GM21367 (cell line): ENCODE measurements around the gene SDR42E2.
"Not testable (repeated sequence)": the region's sequence is repeated elsewhere in the genome, so short reads cannot be mapped to it uniquely, and the experiment has no call there.

Experiments used
- ATAC-seq: cut with Tn5 transposase; IDR thresholded peaks from one replicate; pipeline ENCODE4 v1.9.1; 2021; ENCODE audit not compliant: unreplicated experiment

SDR42E2 gene

GRCh38 chr16:22210285-22210684 lies 48.0 kb downstream of the SDR42E2 start:
- no peak for ATAC-seq

DNA sequence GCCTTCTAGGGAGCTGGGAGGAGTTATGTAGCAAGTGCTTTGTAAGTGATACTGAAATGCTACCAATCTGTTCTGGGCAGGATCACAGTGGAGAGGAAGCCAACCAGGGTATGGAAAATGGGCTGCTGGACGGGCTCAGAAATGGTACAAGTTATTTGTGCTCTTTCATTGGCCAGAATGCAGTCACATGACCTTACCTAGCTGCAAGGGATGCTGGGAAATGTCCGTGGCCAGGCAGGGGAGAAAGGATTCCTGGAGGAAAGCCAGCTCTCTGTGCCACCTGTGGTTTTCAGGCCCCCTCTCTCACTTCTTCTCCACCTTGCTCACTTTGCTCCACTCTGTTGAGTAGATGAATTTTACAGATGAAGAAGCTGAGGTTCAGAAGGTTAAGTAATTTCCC lies 48.5 kb downstream of the SDR42E2 start:
- no peak for ATAC-seq

DNA sequence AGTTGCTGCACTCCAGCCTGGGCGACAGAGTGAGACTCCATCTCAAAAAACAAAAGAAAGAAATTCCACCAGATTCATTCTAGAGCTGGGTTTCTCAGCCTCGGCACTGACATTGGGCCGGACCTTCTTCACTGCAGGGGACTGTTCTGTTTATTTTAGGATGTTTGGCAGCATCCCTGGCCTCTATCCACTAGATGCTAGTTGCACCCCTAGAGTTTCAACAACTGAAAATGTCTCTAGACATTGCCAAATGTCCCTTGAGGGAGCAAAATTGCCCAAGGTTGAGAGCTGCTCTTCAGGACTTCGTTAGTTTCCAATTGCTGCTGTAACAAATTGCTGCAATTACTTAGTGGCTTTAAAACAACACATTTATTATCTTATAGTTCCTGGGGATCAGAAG lies 50.9 kb downstream of the SDR42E2 start:
- no peak for ATAC-seq

DNA sequence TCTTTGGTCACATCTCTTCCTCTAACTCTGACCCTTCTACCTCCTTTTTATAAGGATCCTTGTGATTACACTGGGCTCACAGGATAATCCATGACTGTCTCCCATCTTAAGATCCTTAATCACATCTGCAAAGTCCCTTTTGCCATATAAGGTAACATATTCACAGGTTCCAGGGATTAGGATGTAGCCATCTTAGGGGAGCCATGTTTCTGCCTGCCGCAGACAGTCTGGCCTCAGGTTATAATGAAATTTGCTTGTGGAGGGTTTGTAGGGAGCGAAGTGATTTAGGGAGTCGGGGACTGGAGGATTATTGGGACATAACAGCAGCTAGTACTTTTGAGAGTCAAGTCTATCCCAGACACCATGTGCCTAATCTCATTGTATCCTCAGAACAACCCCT lies 51.5 kb downstream of the SDR42E2 start:
- no peak for ATAC-seq

GRCh38 chr16:22214402-22214801 lies 52.1 kb downstream of the SDR42E2 start:
- no peak for ATAC-seq

DNA sequence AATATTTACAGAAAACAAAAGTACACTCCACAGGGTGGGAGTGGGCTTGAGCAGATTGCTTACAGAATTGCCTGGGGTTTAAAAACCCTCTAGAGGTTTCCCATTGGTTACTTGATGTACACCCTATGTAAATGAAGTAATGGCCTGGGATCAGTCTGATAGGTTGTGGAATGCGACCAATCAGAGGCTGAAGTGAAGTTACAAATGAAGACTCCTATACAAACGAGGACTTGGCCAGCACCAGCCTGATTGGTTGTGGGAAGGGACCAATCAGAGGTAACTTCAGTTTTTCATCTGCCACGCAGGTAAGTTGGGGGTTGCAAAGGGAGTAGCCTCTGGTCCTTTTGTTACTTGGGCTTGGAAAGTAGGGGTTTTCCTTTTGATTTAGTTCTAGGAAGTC lies 52.6 kb downstream of the SDR42E2 start:
- ATAC-seq, result no peak

GRCh38 chr16:22216191-22216831 lies 54.0 kb downstream of the SDR42E2 start:
- no peak for ATAC-seq

DNA sequence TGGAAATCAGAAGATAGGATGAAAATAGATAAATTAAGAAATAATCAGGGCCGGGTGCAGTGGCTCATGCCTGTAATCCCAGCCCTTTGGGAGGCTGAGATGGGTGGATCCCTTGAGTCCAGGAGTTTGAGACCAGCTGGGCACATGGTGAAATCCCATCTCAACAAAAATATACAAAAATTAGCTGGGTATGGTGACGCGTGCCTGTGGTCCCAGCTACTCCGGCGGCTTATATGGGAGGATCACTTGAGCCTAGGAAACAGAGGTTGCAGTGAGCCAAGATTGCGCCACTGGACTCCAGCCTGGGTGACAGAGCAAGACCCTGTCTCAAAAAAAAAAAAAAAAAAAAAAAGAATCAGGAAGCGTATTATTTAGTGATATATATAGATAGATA lies 54.5 kb downstream of the SDR42E2 start:
- not testable (repeated sequence) for ATAC-seq

DNA sequence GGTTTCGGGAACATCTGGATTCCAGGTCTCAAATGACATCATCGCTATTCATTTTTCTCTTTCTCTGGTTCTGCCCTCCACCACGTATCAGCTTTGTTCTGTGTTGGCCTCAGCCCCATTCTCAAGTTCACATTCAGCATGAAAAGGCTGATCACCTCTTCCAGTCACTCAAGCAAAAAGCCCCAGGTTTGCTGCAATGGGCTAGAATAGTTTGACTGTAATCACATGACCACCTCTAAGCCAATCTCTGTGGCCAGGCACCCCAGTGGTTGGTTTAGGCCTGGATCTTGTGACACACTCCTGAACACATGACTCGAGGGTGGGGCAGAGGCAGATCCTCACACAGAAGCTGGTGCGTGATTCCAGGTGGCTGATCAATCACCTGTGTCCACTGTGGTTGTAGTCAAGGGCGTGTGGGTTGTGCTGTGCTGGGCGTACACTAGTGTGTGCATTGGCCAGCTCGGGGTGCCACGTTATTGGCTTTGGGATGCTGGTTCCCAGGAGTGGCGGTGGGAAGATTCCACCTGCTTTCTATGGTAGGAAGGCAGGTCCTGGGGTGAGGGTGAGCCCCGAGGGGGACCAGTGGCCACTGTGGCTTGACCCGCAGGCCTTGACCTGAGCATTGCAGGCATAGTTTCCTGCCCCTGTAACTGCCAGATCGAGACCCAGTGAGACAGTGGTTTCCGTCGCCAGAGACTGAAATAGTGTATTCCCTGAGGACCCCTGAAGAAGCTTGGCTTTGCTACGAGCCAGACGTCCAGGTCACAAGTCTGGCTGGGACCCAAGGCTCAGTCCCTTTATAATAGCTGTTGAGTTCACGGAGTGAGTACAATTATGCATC lies 55.8 kb downstream of the SDR42E2 start:
- no peak for ATAC-seq

GRCh38 chr16:22219389-22220068 lies 57.2 kb downstream of the SDR42E2 start:
- ATAC-seq, result no peak

GRCh38 chr16:22220069-22220440 lies 57.7 kb downstream of the SDR42E2 start:
- no peak for ATAC-seq

DNA sequence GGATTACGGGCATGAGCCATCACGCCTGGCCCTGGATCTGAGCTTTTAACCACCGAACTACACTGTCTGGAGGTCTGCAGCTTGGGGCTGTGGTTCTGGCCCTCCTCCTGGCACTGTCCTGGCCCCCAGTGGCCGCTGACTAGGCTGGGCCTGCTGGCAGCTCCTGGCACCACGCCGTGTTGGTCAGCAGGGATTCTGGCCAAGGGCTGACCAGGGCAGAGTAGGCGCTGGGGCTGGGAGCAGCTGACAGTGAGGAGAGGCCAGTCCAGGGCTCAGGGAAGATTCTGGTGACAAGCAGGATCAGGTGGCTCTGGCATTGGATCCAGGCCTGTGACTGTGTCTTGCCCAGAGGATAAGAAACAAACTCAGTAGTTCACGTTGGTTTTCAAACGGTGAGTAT lies 58.4 kb downstream of the SDR42E2 start:
- no peak for ATAC-seq

DNA sequence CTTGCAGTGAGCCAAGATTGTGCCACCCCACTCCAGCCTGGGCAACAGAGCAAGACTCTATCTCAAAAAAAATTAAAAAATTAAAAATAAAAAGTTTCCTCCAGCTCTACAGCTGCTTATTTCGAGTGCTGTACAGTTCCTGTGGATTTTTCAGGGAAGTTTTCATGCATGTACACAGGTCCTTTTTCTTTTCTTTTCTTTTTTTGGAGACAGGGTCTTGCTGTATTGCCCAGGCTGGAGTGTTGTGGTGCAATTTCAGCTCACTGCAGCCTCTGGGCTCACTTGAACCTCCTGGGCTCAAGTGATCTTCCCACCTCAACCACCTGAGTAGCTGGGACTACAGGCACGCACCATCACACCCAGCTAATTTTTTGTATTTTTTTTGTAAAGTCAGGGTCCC lies 59.7 kb downstream of the SDR42E2 start:
- ATAC-seq, result no peak

GRCh38 chr16:22222998-22223397 lies 60.7 kb downstream of the SDR42E2 start:
- no peak for ATAC-seq

- no peak for ATAC-seq
Measured at GRCh38 chr16:22225060-22225459, 62.8 kb downstream of the SDR42E2 start.

- no peak for ATAC-seq
Measured at GRCh38 chr16:22229889-22230288, 67.6 kb downstream of the SDR42E2 start.

DNA sequence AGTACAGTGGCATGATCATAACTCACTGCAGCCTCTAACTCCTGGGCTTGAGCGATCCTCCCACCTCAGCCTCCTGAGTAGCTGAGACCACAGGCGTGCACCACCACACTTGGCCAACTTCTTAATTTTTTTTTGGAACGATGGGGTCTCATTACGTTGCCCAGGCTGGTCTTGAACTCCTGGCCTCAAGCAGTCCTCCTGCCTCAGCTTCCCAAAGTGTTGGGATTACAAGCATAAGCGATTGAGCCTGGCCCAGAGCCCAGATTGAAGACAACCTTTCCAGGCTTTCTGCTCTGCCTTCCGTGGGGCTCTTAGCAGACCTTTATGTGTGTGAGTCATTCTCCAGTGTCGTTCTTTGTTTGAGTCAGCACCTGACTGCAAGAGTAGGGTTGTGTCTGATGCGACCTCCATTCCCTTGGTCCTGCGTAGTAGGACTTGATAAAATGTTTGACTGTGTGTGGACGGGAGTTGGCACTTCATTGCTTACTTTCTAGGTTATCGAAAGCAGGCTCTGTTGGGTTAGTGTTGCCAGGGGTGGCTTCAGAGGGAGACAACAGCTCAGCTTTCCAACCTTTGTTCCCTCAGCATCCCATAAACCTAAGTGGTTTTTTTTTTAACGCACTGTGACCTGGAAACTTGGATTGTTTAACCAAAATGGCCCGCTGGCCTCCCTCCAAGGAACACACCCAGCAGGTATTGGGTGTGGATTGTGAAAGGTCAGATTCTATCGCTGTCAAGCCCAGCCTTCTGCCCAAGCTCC lies 70.2 kb downstream of the SDR42E2 start:
- ATAC-seq, result no peak

DNA sequence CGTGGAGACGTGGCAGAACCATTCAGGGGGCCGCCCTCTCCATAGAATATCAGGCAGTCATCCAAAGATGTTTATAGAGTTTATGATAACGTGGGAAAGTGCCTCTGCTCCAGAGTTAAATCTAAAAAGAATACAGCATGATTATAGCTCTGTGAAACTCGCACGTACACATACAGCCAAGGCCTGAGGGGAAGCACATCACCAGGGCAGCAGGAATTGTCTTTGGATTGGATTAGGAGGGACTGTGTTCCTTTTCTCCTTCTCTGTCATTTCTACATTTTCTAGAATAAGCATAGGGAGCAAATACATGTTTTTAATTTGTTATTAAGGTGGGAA lies 70.7 kb downstream of the SDR42E2 start:
- no peak for ATAC-seq

GRCh38 chr16:22235839-22236745 lies 73.8 kb downstream of the SDR42E2 start:
- no peak for ATAC-seq

- no peak for ATAC-seq
Measured at GRCh38 chr16:22239131-22239805, 77.0 kb downstream of the SDR42E2 start.
